HG02763 (cell line): ENCODE results near the gene IFNA4.
A peak's percentile ranks its signal among the peaks of the same experiment; 100 is the strongest.
"Not testable (repeated sequence)": the region's sequence is repeated elsewhere in the genome, so short reads cannot be mapped to it uniquely, and the experiment has no call there.

Experiments used
- ATAC-seq: cut with Tn5 transposase; IDR thresholded peaks from one replicate; pipeline ENCODE4 v1.9.1; 2021; ENCODE audit warnings: mild to moderate bottlenecking, moderate library complexity; ENCODE audit not compliant: unreplicated experiment

The IFNA4 gene

GRCh38 chr9:21166560-21166959 lies 20.8 kb downstream of the IFNA4 start, which contains the start of gene IFNA21:
Gene IFNA21 (minus strand): TSS chr9:21166660. CDS start chr9:21166612, 48 bp downstream.
- ATAC-seq, result not testable (repeated sequence)

DNA sequence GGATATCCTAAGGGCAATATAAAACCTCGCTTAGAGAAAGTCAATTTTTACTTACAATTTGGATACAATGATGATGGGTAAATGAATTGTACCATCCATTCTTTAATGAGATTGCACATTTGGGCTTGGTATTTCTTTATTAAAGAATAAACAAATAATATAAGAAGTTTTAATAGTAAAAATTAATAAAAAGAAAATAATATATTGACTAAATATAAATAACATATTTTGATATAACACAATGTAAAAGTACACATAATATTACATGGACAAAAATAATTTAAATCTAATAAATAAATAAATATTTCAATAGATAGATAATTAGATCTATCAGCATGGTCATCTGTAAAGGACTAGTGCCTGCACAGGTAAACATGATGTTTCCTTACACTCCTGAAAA lies 21.9 kb downstream of the IFNA4 start:
- no peak for ATAC-seq

DNA sequence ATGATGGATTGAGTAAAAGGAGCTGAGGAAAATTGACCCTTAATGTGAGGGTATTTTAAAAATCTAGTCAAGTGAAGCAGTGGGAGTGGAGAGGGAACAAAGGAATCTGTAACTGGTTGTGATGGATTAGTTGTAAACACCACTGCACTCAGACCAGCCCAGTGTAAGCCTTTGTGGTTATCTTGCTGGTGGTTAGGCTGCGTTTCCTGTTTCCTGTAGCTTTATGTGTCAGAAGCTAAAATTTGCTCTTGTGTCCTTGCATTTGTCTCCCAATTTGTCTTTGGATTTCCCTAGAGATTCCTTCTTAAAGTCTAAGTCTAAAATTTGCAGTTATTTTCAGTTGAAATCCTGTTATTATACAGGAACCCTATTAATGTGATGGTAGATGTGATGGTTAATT lies 27.2 kb downstream of the IFNA4 start:
- peak; percentile 77 for ATAC-seq

GRCh38 chr9:21155501-21155900 lies 31.9 kb downstream of the IFNA4 start:
- no peak for ATAC-seq

DNA sequence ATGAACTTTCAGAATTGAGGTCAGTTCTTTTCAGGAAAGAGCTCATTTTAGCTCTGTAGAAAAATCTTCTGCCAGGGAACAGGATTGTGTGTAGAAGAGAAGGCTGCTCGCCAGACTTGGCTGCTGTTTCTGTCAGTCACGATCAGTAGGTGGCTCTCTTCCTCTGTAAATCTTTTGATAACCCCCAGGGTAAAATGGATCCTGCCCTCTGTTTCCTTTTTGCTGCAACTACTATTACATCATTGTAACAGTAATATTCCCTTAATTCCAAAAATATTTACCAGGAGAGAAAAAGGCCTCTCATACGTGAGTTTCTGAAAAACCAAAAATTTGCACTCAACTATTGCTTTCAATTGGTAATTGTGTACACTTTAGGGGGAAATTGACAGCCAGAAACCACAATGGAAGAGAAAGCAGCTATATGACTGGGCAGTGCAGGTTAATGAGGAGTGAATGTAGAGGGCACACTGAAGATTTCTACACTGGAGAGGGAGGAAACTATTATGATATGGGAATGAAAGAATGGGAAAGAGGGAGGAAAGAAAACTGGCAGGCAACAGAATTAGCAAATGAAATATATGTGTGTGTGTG lies 33.3 kb downstream of the IFNA4 start:
- ATAC-seq, result peak; percentile 74

- ATAC-seq, result peak; percentile 19
Observed at GRCh38 chr9:21153336-21154017, 33.9 kb downstream of the IFNA4 start.

GRCh38 chr9:21144603-21145002 lies 42.8 kb downstream of the IFNA4 start:
- peak; percentile 56 for ATAC-seq

DNA sequence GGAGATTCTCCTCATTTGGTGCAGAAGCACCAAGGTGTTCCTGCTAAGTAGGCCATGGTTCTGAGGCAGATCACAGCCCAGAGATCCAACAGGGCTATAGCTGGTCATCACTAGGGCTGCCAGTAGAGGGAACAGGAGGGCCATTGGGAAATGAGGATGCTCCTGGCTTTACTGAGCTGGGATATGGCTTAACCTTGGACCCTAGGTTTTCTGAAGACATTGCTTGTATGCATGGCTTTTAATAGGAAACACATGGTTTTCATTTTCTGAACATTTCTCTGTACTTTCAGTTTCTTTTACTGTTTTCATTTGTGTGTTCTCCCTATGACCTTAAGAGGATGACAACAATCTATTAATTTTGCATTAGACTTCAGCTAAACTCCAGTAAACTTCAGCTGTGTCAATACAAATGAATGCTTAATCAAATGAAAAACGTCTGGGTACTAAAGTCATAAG lies 45.9 kb downstream of the IFNA4 start, which contains the start of gene IFNW1:
Gene IFNW1, minus strand, starts transcription at position 406 of the 456 bp plus-strand sequence. Its CDS starts 262 bp downstream, at position 144.
- peak; percentile 69 for ATAC-seq

DNA sequence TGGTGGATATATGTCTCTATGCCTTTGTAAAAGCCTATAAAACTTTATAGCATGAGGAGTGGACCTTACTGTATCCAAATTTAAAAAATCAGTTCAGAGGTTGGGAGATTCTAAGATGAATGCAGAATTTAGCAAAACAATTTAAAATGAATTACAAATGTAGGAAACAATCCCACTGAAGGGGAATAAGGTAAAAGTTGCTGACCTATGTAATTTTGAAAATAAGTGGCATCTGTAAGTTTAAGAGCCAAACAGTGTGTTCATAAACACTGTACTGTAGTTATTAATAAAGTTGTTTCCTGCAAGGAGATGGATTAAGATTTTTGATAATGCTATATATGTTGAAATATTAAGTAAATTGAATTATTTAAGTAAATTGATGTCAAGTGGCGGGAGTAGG lies 50.4 kb downstream of the IFNA4 start:
- ATAC-seq, result no peak
